ENCODE measurements around the gene CNOT6. TPM values are rescaled to one million over a fixed set of nuclear protein-coding genes. Genes with fewer than 3 reads are reported as not detected.

The CNOT6 gene
- total RNA-seq, 1 experiment from 2014 or later = 32.8 TPM

- H3K9me3 ChIP-seq (ENCODE audit: control insufficient read depth, insufficient read depth, low read depth, low read length) = no peaks in the 10 kb centered on the region
- TF ChIP-seq, protein P1, sequence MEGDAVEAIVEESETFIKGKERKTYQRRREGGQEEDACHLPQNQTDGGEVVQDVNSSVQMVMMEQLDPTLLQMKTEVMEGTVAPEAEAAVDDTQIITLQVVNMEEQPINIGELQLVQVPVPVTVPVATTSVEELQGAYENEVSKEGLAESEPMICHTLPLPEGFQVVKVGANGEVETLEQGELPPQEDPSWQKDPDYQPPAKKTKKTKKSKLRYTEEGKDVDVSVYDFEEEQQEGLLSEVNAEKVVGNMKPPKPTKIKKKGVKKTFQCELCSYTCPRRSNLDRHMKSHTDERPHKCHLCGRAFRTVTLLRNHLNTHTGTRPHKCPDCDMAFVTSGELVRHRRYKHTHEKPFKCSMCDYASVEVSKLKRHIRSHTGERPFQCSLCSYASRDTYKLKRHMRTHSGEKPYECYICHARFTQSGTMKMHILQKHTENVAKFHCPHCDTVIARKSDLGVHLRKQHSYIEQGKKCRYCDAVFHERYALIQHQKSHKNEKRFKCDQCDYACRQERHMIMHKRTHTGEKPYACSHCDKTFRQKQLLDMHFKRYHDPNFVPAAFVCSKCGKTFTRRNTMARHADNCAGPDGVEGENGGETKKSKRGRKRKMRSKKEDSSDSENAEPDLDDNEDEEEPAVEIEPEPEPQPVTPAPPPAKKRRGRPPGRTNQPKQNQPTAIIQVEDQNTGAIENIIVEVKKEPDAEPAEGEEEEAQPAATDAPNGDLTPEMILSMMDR (IDR thresholded peaks at IDR 0.05) = no peak
- no peak for TF ChIP-seq REST (IDR thresholded peaks at IDR 0.05; ENCODE audit: insufficient read depth in 1 of 2, low read depth in 2 of 2, low read length in 1 of 2)
- no peak overlapping the region for H3K4me3 ChIP-seq (ENCODE audit: low read depth in 2 of 2, low read length in 2 of 2)
- DNase-seq (ENCODE audit: low read depth, low spot score) (no peak), ATAC-seq (no peak)
- in situ Hi-C loops (cut with HindIII; ENCODE audit: low pct_unique_long_range_greater_than_20kb, low sequenced_read_pairs) = no loop called here
- H3K36me3 ChIP-seq (ENCODE audit: control insufficient read depth, insufficient read depth, low read length) = no peaks in the 10 kb centered on the region
- no peaks in the 10 kb centered on the region for H3K4me1 ChIP-seq (ENCODE audit: control insufficient read depth, insufficient read depth, low read length)
- H3K27ac ChIP-seq (ENCODE audit: low read length) = no peak overlapping the region
- ChIA-PET POLR2A (no interaction called here), CTCF (interaction anchor here (0.5 kb wide), 1 partner anchor 14 kb away, joined by 4 read pairs; no protein-coding TSS in a partner anchor)
- BruUV-seq (replicated peaks) = no TSS peak
- no peaks in the 10 kb centered on the region for H3K27me3 ChIP-seq (ENCODE audit: control insufficient read depth, insufficient read depth, low read length)
- intact Hi-C loops (cut with micrococcal nuclease; ENCODE audit: unreplicated experiment) = no loop called here
These were observed 24.7 kb upstream of the CNOT6 start for GRCh38 chr5:180469586-180469865.

DNA sequence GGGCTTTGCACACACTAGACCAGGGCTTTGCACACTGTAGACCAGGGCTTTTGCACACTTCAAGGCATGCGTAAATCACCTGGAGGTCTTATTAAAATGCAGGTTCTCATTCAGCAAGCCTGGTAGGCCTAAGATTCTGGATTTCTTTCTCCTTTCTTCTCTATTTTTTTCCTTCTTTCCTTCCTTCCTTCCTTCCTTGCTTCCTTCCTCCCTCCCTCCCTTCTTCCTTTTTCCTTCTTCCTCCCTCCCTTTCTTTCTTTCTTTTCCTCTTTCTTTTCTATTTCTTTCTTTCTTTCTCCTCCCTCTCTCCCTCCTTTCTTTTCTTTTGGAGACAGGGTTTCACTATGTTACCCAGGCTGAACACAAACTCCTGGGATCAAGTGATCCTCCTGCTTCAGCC, 24.3 kb upstream of the CNOT6 start:
- ChIA-PET CTCF (interaction anchor here (0.6 kb wide), 1 partner anchor 133 kb away, joined by 10 read pairs; no protein-coding TSS in a partner anchor), POLR2A (no interaction called here)
- Histone ChIP-seq H3K9me3 (ENCODE audit: control insufficient read depth, insufficient read depth, low read depth, low read length) (no peaks in the 10 kb centered on the region), H3K4me1 (ENCODE audit: control insufficient read depth, insufficient read depth, low read length) (no peaks in the 10 kb centered on the region), H3K36me3 (ENCODE audit: control insufficient read depth, insufficient read depth, low read length) (no peaks in the 10 kb centered on the region), H3K27me3 (ENCODE audit: control insufficient read depth, insufficient read depth, low read length) (no peaks in the 10 kb centered on the region), H3K4me3 (ENCODE audit: low read depth in 2 of 2, low read length in 2 of 2) (no peak overlapping the region), H3K27ac (ENCODE audit: low read length) (no peak overlapping the region)
- no peak for DNase-seq (ENCODE audit: low read depth, low spot score)
- in situ Hi-C loops (cut with HindIII; ENCODE audit: low pct_unique_long_range_greater_than_20kb, low sequenced_read_pairs) = no loop called here
- TF ChIP-seq REST (IDR thresholded peaks at IDR 0.05; ENCODE audit: insufficient read depth in 1 of 2, low read depth in 2 of 2, low read length in 1 of 2) (no peak), POLR2AphosphoS5 (IDR thresholded peaks at IDR 0.05; ENCODE audit: low read depth, low read length) (no peak), TCF7L2 (IDR thresholded peaks at IDR 0.05; ENCODE audit: low read depth, low read length) (no peak), SIN3A (IDR thresholded peaks at IDR 0.05; ENCODE audit: borderline replicate concordance, insufficient read depth, low read depth, low read length) (no peak)
- TF ChIP-seq, protein P1 (IDR thresholded peaks at IDR 0.05) = no peak
- no TSS peak for BruUV-seq (replicated peaks)
- intact Hi-C loops (cut with micrococcal nuclease; ENCODE audit: unreplicated experiment) = no loop called here
- no peak for ATAC-seq
